ENCODE measurements around the gene DDO.

Gene DDO

GRCh38 chr6:110395221-110395620 is 20.2 kb downstream of the DDO start:
- Histone ChIP-seq H3K4me2 (no peak overlapping the region), H4K20me1 (ENCODE audit: insufficient read depth) (no peaks in the 10 kb centered on the region), H3K27ac (no peak overlapping the region), H3K27me3 (ENCODE audit: insufficient read depth, low read depth) (no peaks in the 10 kb centered on the region), H3K4me3 (IDR thresholded peaks at IDR 0.05; ENCODE audit: insufficient read depth, low read depth, low read length) (no peak overlapping the region), H3K79me2 (ENCODE audit: insufficient read depth, low read depth) (no peaks in the 10 kb centered on the region), H3K4me1 (ENCODE audit: low read depth, poor library complexity, severe bottlenecking) (peaks cover 6% of the 10 kb centered on the region), H3K36me3 (ENCODE audit: insufficient read depth) (no peaks in the 10 kb centered on the region), H2AFZ (ENCODE audit: low read depth) (no peak overlapping the region), H3K9ac (no peak overlapping the region)
- no peak for TF ChIP-seq CTCF (conservative IDR thresholded peaks at IDR 0.05; ENCODE audit: low read depth, low read length)

GRCh38 chr6:110394409-110394808 is 21.0 kb downstream of the DDO start:
- Histone ChIP-seq H3K27ac (no peak overlapping the region), H3K9ac (no peak overlapping the region), H4K20me1 (ENCODE audit: insufficient read depth) (no peaks in the 10 kb centered on the region), H3K36me3 (ENCODE audit: insufficient read depth) (no peaks in the 10 kb centered on the region), H3K4me3 (IDR thresholded peaks at IDR 0.05; ENCODE audit: insufficient read depth, low read depth, low read length) (no peak overlapping the region), H2AFZ (ENCODE audit: low read depth) (no peak overlapping the region), H3K27me3 (ENCODE audit: insufficient read depth, low read depth) (no peaks in the 10 kb centered on the region), H3K4me2 (no peak overlapping the region), H3K4me1 (ENCODE audit: low read depth, poor library complexity, severe bottlenecking) (peaks cover 13% of the 10 kb centered on the region), H3K79me2 (ENCODE audit: insufficient read depth, low read depth) (no peaks in the 10 kb centered on the region)
- TF ChIP-seq CTCF (conservative IDR thresholded peaks at IDR 0.05; ENCODE audit: low read depth, low read length), result no peak

- no peak overlapping the region for H3K27ac ChIP-seq
These were observed 22.6 kb downstream of the DDO start for GRCh38 chr6:110392727-110393126.

GRCh38 chr6:110390404-110390803 is 25.0 kb downstream of the DDO start:
- Histone ChIP-seq H4K20me1 (ENCODE audit: insufficient read depth) (no peaks in the 10 kb centered on the region), H3K9ac (no peak overlapping the region), H3K4me3 (IDR thresholded peaks at IDR 0.05; ENCODE audit: insufficient read depth, low read depth, low read length) (no peak overlapping the region), H3K36me3 (ENCODE audit: insufficient read depth) (no peaks in the 10 kb centered on the region), H3K79me2 (ENCODE audit: insufficient read depth, low read depth) (no peaks in the 10 kb centered on the region), H2AFZ (ENCODE audit: low read depth) (no peak overlapping the region), H3K27ac (no peak overlapping the region), H3K4me2 (no peak overlapping the region), H3K4me1 (ENCODE audit: low read depth, poor library complexity, severe bottlenecking) (peaks cover 13% of the 10 kb centered on the region), H3K27me3 (ENCODE audit: insufficient read depth, low read depth) (no peaks in the 10 kb centered on the region)
- TF ChIP-seq CTCF (conservative IDR thresholded peaks at IDR 0.05; ENCODE audit: low read depth, low read length), result no peak

More at GRCh38 chr6:110392727-110393126, 22.6 kb downstream of the DDO start:
- Histone ChIP-seq H4K20me1 (ENCODE audit: insufficient read depth) (no peaks in the 10 kb centered on the region), H3K27me3 (ENCODE audit: insufficient read depth, low read depth) (no peaks in the 10 kb centered on the region), H3K4me2 (no peak overlapping the region), H3K4me3 (IDR thresholded peaks at IDR 0.05; ENCODE audit: insufficient read depth, low read depth, low read length) (no peak overlapping the region), H3K9ac (no peak overlapping the region), H3K79me2 (ENCODE audit: insufficient read depth, low read depth) (no peaks in the 10 kb centered on the region), H3K4me1 (ENCODE audit: low read depth, poor library complexity, severe bottlenecking) (peaks cover 13% of the 10 kb centered on the region), H3K36me3 (ENCODE audit: insufficient read depth) (no peaks in the 10 kb centered on the region), H2AFZ (ENCODE audit: low read depth) (no peak overlapping the region)
- no peak for TF ChIP-seq CTCF (conservative IDR thresholded peaks at IDR 0.05; ENCODE audit: low read depth, low read length)

Data from KMS-11 (cell line).